Amniotic epithelial cell (primary cell): ENCODE results near the gene OR10W1.

ENCODE experiments used
- DNase-seq: peaks from one replicate; pipeline ENCODE4 v3.0.0-alpha.2; 2010; ENCODE audit warnings: low read depth

Gene OR10W1

GRCh38 chr11:58268142-58268541, at the start of gene OR10W1:
OR10W1 (minus strand) TSS chr11:58268260; CDS start chr11:58267858, 402 bp downstream.
- no peak for DNase-seq

- peak; percentile 46 for DNase-seq
These were observed 48.1 kb upstream of the OR10W1 start for GRCh38 chr11:58316142-58316541.

- DNase-seq: peak; percentile 56
These were observed 33.5 kb upstream of the OR10W1 start for GRCh38 chr11:58301576-58301975.

- DNase-seq: no peak
These were observed 24.0 kb upstream of the OR10W1 start for GRCh38 chr11:58292017-58292416.

- DNase-seq: peak; percentile 65
These were observed 21.2 kb upstream of the OR10W1 start for GRCh38 chr11:58289266-58289665.

- peak; percentile 33 for DNase-seq
These were observed 18.2 kb upstream of the OR10W1 start for GRCh38 chr11:58286249-58286648.

GRCh38 chr11:58285483-58286040, 17.5 kb upstream of the OR10W1 start:
- no peak for DNase-seq

- no peak for DNase-seq
These were observed 8.1 kb upstream of the OR10W1 start for GRCh38 chr11:58276151-58276550.

GRCh38 chr11:58275002-58275401, 6.9 kb upstream of the OR10W1 start:
- no peak for DNase-seq

- DNase-seq: no peak
These were observed 8.1 kb downstream of the OR10W1 start for GRCh38 chr11:58259983-58260382.

- peak; percentile 3 for DNase-seq
These were observed 13.1 kb downstream of the OR10W1 start for GRCh38 chr11:58254936-58255335.

GRCh38 chr11:58243954-58244353, 24.1 kb downstream of the OR10W1 start:
- no peak for DNase-seq

GRCh38 chr11:58227956-58228615, 40.0 kb downstream of the OR10W1 start:
- DNase-seq: no peak

- DNase-seq: peak; percentile 1
These were observed 45.3 kb downstream of the OR10W1 start for GRCh38 chr11:58222721-58223120.
